Measurements from ENCODE around the gene CSE1L.

- TF ChIP-seq CTCF (IDR thresholded peaks at IDR 0.05): no peak
- no peak for TF ChIP-seq POLR2A (IDR thresholded peaks at IDR 0.05)
Observed at GRCh38 chr20:49032455-49032854, 13.7 kb upstream of the CSE1L start.
